Astrocyte (in vitro differentiated cells and primary cell): ENCODE measurements around the gene TOP3B.
"Not testable (repeated sequence)": the region's sequence is repeated elsewhere in the genome, so short reads cannot be mapped to it uniquely, and the experiment has no call there.

Experiments used
- CTCF ChIP-seq: IDR thresholded peaks from 2 replicates; pipeline ENCODE4 v1.5.1; 2011; ENCODE audit warnings: low read depth, mild to moderate bottlenecking, inconsistent platforms, low read length, moderate library complexity; ENCODE audit not compliant: insufficient read depth
- EZH2 ChIP-seq: IDR thresholded peaks from 2 replicates; pipeline ENCODE4 v1.6.1; 2012; ENCODE audit warnings: mild to moderate bottlenecking, low read length, inconsistent platforms; ENCODE audit not compliant: insufficient read depth

GRCh38 chr22:21939935-21940334, 42.7 kb downstream of the TOP3B start:
- TF ChIP-seq CTCF, EZH2: not testable (repeated sequence)
